Measurements from ENCODE around the gene ZSCAN5A.

- TF ChIP-seq CTCF (IDR thresholded peaks at IDR 0.05) = no peak
- TF ChIP-seq, protein P1, sequence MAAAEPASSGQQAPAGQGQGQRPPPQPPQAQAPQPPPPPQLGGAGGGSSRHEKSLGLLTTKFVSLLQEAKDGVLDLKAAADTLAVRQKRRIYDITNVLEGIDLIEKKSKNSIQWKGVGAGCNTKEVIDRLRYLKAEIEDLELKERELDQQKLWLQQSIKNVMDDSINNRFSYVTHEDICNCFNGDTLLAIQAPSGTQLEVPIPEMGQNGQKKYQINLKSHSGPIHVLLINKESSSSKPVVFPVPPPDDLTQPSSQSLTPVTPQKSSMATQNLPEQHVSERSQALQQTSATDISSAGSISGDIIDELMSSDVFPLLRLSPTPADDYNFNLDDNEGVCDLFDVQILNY (CRISPR knock-in tag; IDR thresholded peaks at IDR 0.05) = no peak
- no peak for TF ChIP-seq ZNF416 (CRISPR knock-in tag; IDR thresholded peaks at IDR 0.05)
- TF ChIP-seq NFYB (CRISPR knock-in tag; conservative IDR thresholded peaks at IDR 0.05; ENCODE audit: low read depth) = no peak
- TF ChIP-seq AFF4 (CRISPR knock-in tag; IDR thresholded peaks at IDR 0.05; ENCODE audit: borderline replicate concordance) = no peak
- TF ChIP-seq, protein P2, sequence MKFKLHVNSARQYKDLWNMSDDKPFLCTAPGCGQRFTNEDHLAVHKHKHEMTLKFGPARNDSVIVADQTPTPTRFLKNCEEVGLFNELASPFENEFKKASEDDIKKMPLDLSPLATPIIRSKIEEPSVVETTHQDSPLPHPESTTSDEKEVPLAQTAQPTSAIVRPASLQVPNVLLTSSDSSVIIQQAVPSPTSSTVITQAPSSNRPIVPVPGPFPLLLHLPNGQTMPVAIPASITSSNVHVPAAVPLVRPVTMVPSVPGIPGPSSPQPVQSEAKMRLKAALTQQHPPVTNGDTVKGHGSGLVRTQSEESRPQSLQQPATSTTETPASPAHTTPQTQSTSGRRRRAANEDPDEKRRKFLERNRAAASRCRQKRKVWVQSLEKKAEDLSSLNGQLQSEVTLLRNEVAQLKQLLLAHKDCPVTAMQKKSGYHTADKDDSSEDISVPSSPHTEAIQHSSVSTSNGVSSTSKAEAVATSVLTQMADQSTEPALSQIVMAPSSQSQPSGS (CRISPR knock-in tag; IDR thresholded peaks at IDR 0.05; ENCODE audit: borderline replicate concordance, low read depth) = no peak
- TF ChIP-seq, protein P3, sequence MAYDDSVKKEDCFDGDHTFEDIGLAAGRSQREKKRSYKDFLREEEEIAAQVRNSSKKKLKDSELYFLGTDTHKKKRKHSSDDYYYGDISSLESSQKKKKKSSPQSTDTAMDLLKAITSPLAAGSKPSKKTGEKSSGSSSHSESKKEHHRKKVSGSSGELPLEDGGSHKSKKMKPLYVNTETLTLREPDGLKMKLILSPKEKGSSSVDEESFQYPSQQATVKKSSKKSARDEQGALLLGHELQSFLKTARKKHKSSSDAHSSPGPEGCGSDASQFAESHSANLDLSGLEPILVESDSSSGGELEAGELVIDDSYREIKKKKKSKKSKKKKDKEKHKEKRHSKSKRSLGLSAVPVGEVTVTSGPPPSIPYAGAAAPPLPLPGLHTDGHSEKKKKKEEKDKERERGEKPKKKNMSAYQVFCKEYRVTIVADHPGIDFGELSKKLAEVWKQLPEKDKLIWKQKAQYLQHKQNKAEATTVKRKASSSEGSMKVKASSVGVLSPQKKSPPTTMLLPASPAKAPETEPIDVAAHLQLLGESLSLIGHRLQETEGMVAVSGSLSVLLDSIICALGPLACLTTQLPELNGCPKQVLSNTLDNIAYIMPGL (CRISPR knock-in tag; IDR thresholded peaks at IDR 0.05) = no peak
- no peak for TF ChIP-seq SOX15 (CRISPR knock-in tag; IDR thresholded peaks at IDR 0.05)
- no peak for TF ChIP-seq ATF1 (CRISPR knock-in tag; IDR thresholded peaks at IDR 0.05)
- no peak for TF ChIP-seq CREB1 (CRISPR knock-in tag; IDR thresholded peaks at IDR 0.05)
- TF ChIP-seq, protein P4, sequence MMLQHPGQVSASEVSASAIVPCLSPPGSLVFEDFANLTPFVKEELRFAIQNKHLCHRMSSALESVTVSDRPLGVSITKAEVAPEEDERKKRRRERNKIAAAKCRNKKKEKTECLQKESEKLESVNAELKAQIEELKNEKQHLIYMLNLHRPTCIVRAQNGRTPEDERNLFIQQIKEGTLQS (CRISPR knock-in tag; conservative IDR thresholded peaks at IDR 0.05) = no peak
- TF ChIP-seq ZNF396 (CRISPR knock-in tag; IDR thresholded peaks at IDR 0.05; ENCODE audit: borderline replicate concordance) = no peak
- TF ChIP-seq FOXJ3 (CRISPR knock-in tag; IDR thresholded peaks at IDR 0.05; ENCODE audit: borderline replicate concordance) = no peak
Observed at GRCh38 chr19:56356944-56357343, 42.3 kb upstream of the ZSCAN5A start.

Data from WTC11 (cell line).